AG04450 (cell line): ENCODE data around the gene ITM2C. TPM values are rescaled to one million over a fixed set of nuclear protein-coding genes. Genes with fewer than 3 reads are reported as not detected.

ENCODE experiments used
- CTCF ChIA-PET: fragments of 300-600, 350-600 bp; formaldehyde crosslinking; extraction: SDS; loops from one replicate; lab custom pipeline; 2022; ENCODE audit warnings: antibody characterized with exemption, inconsistent platforms; lab: Charles Lee
- POLR2A ChIA-PET: fragments of 350-600 bp; formaldehyde crosslinking; extraction: SDS; loops from one replicate; lab custom pipeline; 2021; ENCODE audit warnings: antibody characterized with exemption, inconsistent platforms; lab: Yijun Ruan, JAX
- DNase-seq: peaks from one replicate; pipeline ENCODE4 v3.0.0-alpha.2; 2011; ENCODE audit warnings: low read depth, low spot score
- H3K27ac ChIP-seq: one replicate; pipeline ENCODE4 v1.5.1; 2012; ENCODE audit warnings: low read depth, low read length, control low read depth
- H3K27me3 ChIP-seq: one replicate; pipeline ENCODE4 v1.6.0; 2012; ENCODE audit warnings: low read length; ENCODE audit not compliant: control insufficient read depth, insufficient read depth
- H3K4me3 ChIP-seq: 2 replicates; pipeline ENCODE4 v1.5.1; 2011; ENCODE audit warnings: mild to moderate bottlenecking, low read depth, low read length, control low read depth
- H3K9me3 ChIP-seq: 2 replicates; pipeline ENCODE4 v1.5.1; 2012; ENCODE audit warnings: low read length; ENCODE audit not compliant: control insufficient read depth, insufficient read depth
- polyA plus RNA-seq: library from polyadenylated mRNA; depleted of rRNA; stranded (reverse); fragments of >200 nt; gene quantifications from 2 replicates; pipeline ENCODE4 v1.2.3, GENCODE V29; 2011
- TF ChIP-seq, protein P1 (sequence below): IDR thresholded peaks from 2 replicates; pipeline ENCODE4 v1.5.1; 2011; ENCODE audit warnings: low read depth, low read length, control low read depth, inconsistent platforms

ITM2C gene
- polyA plus RNA-seq, 1 experiment = 371 TPM

GRCh38 chr2:230821261-230821990 is 43.3 kb upstream of the ITM2C start:
- H3K9me3 ChIP-seq = no peaks in the 10 kb centered on the region
- CTCF ChIA-PET = interaction anchor here (0.6 to 5.8 kb wide), 5 partner anchors 11 to 231 kb away, joined by 3 to 103 read pairs (median 5); no protein-coding TSS in a partner anchor
- no peak overlapping the region for H3K27ac ChIP-seq
- peaks cover 4% of the 10 kb centered on the region for H3K27me3 ChIP-seq
- no peak overlapping the region for H3K4me3 ChIP-seq
- POLR2A ChIA-PET = no interaction called here
- TF ChIP-seq, protein P1, sequence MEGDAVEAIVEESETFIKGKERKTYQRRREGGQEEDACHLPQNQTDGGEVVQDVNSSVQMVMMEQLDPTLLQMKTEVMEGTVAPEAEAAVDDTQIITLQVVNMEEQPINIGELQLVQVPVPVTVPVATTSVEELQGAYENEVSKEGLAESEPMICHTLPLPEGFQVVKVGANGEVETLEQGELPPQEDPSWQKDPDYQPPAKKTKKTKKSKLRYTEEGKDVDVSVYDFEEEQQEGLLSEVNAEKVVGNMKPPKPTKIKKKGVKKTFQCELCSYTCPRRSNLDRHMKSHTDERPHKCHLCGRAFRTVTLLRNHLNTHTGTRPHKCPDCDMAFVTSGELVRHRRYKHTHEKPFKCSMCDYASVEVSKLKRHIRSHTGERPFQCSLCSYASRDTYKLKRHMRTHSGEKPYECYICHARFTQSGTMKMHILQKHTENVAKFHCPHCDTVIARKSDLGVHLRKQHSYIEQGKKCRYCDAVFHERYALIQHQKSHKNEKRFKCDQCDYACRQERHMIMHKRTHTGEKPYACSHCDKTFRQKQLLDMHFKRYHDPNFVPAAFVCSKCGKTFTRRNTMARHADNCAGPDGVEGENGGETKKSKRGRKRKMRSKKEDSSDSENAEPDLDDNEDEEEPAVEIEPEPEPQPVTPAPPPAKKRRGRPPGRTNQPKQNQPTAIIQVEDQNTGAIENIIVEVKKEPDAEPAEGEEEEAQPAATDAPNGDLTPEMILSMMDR = no peak
- no peak for DNase-seq

GRCh38 chr2:230821991-230822520 is 42.7 kb upstream of the ITM2C start:
- TF ChIP-seq, protein P1 = no peak
- ChIA-PET POLR2A (no interaction called here), CTCF (interaction anchor here (0.6 to 5.8 kb wide), 7 partner anchors 12 to 230 kb away, joined by 3 to 103 read pairs (median 5); no protein-coding TSS in a partner anchor)
- Histone ChIP-seq H3K27ac (no peak overlapping the region), H3K9me3 (no peaks in the 10 kb centered on the region), H3K4me3 (no peak overlapping the region), H3K27me3 (peaks cover 7% of the 10 kb centered on the region)
- DNase-seq = no peak

DNA sequence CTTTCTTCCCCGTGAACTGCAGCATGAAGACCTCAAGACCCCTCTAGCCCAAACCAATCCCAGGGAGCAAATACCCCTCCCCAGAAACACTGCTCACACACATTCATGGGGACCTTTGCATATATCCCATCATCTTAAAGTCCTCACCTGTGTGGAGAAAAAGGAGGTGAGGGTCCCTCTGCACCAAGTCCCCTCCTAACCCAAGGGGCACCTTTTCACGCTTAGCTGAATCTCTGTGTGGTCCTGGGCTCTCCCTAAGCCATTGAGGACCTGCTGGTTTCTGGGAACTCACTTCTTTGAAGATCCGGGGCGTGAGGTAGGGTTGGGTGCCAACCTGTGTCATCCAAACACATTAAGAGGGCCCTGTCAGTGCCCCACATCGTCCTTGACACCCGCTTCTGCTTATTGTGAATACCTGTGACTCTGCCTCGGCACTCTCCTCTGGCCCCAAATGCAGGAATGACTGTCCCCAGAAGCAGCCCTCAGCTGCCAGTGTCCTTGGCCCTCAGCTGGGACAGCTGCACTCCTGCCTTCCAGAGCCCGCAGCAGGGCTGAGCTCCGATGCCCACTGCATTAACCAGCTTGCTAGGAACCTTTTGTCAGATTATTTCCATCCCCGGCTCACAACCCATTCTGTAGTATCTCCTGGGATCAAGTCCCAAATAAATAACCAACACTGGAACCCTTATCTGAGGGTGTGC is 41.3 kb upstream of the ITM2C start:
- no peak overlapping the region for H3K27ac ChIP-seq
- ChIA-PET CTCF (interaction anchor here (0.6 to 5.8 kb wide), 18 partner anchors 9 to 628 kb away, joined by 3 to 103 read pairs (median 6); no protein-coding TSS in a partner anchor), POLR2A (no interaction called here)
- TF ChIP-seq, protein P1 = no peak
- no peak for DNase-seq
- peaks cover 16% of the 10 kb centered on the region for H3K27me3 ChIP-seq
- peaks cover 6% of the 10 kb centered on the region; the same call in 1 of the 2 replicates for H3K9me3 ChIP-seq
- no peak overlapping the region for H3K4me3 ChIP-seq

GRCh38 chr2:230824406-230824978 is 40.2 kb upstream of the ITM2C start:
- peak overlapping the region; percentile 53 for H3K4me3 ChIP-seq
- CTCF ChIA-PET = interaction anchor here (0.6 to 5.8 kb wide), 46 partner anchors 8 to 627 kb away, joined by 3 to 103 read pairs (median 4); partner anchors contain the start of genes ITM2C, PSMD1, SP110 and SPATA3
- TF ChIP-seq, protein P1 = peak; percentile 73
- H3K9me3 ChIP-seq = peaks cover 12% of the 10 kb centered on the region; the same call in 1 of the 2 replicates
- no peak overlapping the region for H3K27ac ChIP-seq
- DNase-seq = peak; percentile 70
- peaks cover 19% of the 10 kb centered on the region for H3K27me3 ChIP-seq
- POLR2A ChIA-PET = no interaction called here
